RWPE2 (cell line): ENCODE data around the gene AIMP2.
"Not testable (repeated sequence)": the region's sequence is repeated elsewhere in the genome, so short reads cannot be mapped to it uniquely, and the experiment has no call there.

Experiments
- ATAC-seq: fragments of 200-7000 bp; cut with Tn5 transposase; 3 replicates; pipeline ENCODE4 v1.9.1; 2021; ENCODE audit warnings: low read depth
- DNase-seq: peaks from one replicate; pipeline ENCODE4 v3.0.0-alpha.2; 2020; ENCODE audit warnings: low spot score
- H3K27ac ChIP-seq: fragments of 450-650 bp; 2 replicates; pipeline ENCODE4 v1.5.1; 2017; ENCODE audit warnings: mild to moderate bottlenecking; ENCODE audit not compliant: poor library complexity, severe bottlenecking
- H3K27me3 ChIP-seq: fragments of 250-450 bp; sonication (Bioruptor Pico); 2 replicates; pipeline ENCODE4 v1.5.1; 2021; ENCODE audit warnings: mild to moderate bottlenecking, moderate library complexity; ENCODE audit not compliant: insufficient read depth, poor library complexity, severe bottlenecking
- H3K36me3 ChIP-seq: fragments of 250-450 bp; sonication (Bioruptor Pico); 2 replicates; pipeline ENCODE4 v1.5.1; 2020; ENCODE audit warnings: low read depth, mild to moderate bottlenecking, moderate library complexity
- H3K4me1 ChIP-seq: fragments of 250-450 bp; sonication (Bioruptor Pico); 2 replicates; pipeline ENCODE4 v1.5.1; 2021; ENCODE audit warnings: mild to moderate bottlenecking, moderate library complexity; ENCODE audit not compliant: insufficient read depth, poor library complexity, severe bottlenecking
- H3K4me3 ChIP-seq: fragments of 250-450 bp; sonication (Bioruptor Pico); 2 replicates; pipeline ENCODE4 v1.5.1; 2021; ENCODE audit warnings: mild to moderate bottlenecking, moderate library complexity; ENCODE audit not compliant: severe bottlenecking
- H3K9me3 ChIP-seq: fragments of 250-450 bp; sonication (Bioruptor Pico); 2 replicates; pipeline ENCODE4 v1.5.1; 2021; ENCODE audit warnings: mild to moderate bottlenecking, moderate library complexity; ENCODE audit not compliant: severe bottlenecking
- CTCF ChIP-seq: fragments of 450-650 bp; IDR thresholded peaks from one replicate; pipeline ENCODE4 v1.5.1; 2017; ENCODE audit warnings: mild to moderate bottlenecking, moderate library complexity; ENCODE audit not compliant: poor library complexity, severe bottlenecking

The AIMP2 gene

GRCh38 chr7:6057316-6058129, 48.5 kb downstream of the AIMP2 start:
- Histone ChIP-seq H3K36me3 (peaks cover 32% of the 10 kb centered on the region), H3K9me3 (no peaks in the 10 kb centered on the region), H3K4me3 (peak overlapping the region; percentile 78), H3K27ac (peak overlapping the region; percentile 55), H3K27me3 (no peaks in the 10 kb centered on the region), H3K4me1 (peaks cover 8% of the 10 kb centered on the region)
- no peak for DNase-seq
- no peak for ATAC-seq
- TF ChIP-seq CTCF: no peak

GRCh38 chr7:6059941-6060340, 50.9 kb downstream of the AIMP2 start:
- peaks cover 10% of the 10 kb centered on the region for H3K36me3 ChIP-seq
- not testable (repeated sequence) for H3K9me3 ChIP-seq, H3K4me3 ChIP-seq, DNase-seq, H3K27ac ChIP-seq, H3K4me1 ChIP-seq, ATAC-seq, H3K27me3 ChIP-seq

- no peak for DNase-seq
- no peak for ATAC-seq
- no peak overlapping the region for H3K27ac ChIP-seq
Measured at GRCh38 chr7:6071406-6071805, 62.3 kb downstream of the AIMP2 start.

More at GRCh38 chr7:6071406-6071805, 62.3 kb downstream of the AIMP2 start:
- TF ChIP-seq CTCF: no peak
- Histone ChIP-seq H3K9me3 (no peaks in the 10 kb centered on the region), H3K4me1 (no peaks in the 10 kb centered on the region), H3K4me3 (no peak overlapping the region), H3K36me3 (no peaks in the 10 kb centered on the region), H3K27me3 (no peaks in the 10 kb centered on the region)
